GM12875 (cell line): ENCODE measurements around the gene DHRS2.

Experiments
- H3K4me3 ChIP-seq: one replicate; pipeline ENCODE4 v1.5.1; 2011; ENCODE audit warnings: low read depth, low read length, control low read depth
- CTCF ChIP-seq: IDR thresholded peaks from 2 replicates; pipeline ENCODE4 v1.5.1; 2011; ENCODE audit warnings: low read depth, mild to moderate bottlenecking, control low read depth, inconsistent platforms, low read length, moderate library complexity, borderline replicate concordance; ENCODE audit not compliant: insufficient read depth

Gene DHRS2

GRCh38 chr14:23644919-23645336 lies 8.8 kb downstream of the DHRS2 start:
- no peak for TF ChIP-seq CTCF
- H3K4me3 ChIP-seq, result no peak overlapping the region

- H3K4me3 ChIP-seq, result no peak overlapping the region
- no peak for TF ChIP-seq CTCF
Observed at GRCh38 chr14:23645504-23645811, 9.3 kb downstream of the DHRS2 start.

GRCh38 chr14:23645812-23646647 lies 9.9 kb downstream of the DHRS2 start:
- H3K4me3 ChIP-seq, result no peak overlapping the region
- no peak for TF ChIP-seq CTCF

- no peak overlapping the region for H3K4me3 ChIP-seq
- TF ChIP-seq CTCF, result no peak
Observed at GRCh38 chr14:23646648-23647549, 10.7 kb downstream of the DHRS2 start.

GRCh38 chr14:23647619-23648018 lies 11.5 kb downstream of the DHRS2 start:
- no peak for TF ChIP-seq CTCF
- H3K4me3 ChIP-seq, result no peak overlapping the region

- no peak for TF ChIP-seq CTCF
- H3K4me3 ChIP-seq, result no peak overlapping the region
Observed at GRCh38 chr14:23648764-23649460, 12.7 kb downstream of the DHRS2 start.
